HG02610 (cell line): ENCODE measurements around the gene AGAP1.

ENCODE experiments used
- ATAC-seq: cut with Tn5 transposase; IDR thresholded peaks from one replicate; pipeline ENCODE4 v1.9.1; 2021; ENCODE audit warnings: mild to moderate bottlenecking, moderate library complexity; ENCODE audit not compliant: unreplicated experiment

Gene AGAP1

DNA sequence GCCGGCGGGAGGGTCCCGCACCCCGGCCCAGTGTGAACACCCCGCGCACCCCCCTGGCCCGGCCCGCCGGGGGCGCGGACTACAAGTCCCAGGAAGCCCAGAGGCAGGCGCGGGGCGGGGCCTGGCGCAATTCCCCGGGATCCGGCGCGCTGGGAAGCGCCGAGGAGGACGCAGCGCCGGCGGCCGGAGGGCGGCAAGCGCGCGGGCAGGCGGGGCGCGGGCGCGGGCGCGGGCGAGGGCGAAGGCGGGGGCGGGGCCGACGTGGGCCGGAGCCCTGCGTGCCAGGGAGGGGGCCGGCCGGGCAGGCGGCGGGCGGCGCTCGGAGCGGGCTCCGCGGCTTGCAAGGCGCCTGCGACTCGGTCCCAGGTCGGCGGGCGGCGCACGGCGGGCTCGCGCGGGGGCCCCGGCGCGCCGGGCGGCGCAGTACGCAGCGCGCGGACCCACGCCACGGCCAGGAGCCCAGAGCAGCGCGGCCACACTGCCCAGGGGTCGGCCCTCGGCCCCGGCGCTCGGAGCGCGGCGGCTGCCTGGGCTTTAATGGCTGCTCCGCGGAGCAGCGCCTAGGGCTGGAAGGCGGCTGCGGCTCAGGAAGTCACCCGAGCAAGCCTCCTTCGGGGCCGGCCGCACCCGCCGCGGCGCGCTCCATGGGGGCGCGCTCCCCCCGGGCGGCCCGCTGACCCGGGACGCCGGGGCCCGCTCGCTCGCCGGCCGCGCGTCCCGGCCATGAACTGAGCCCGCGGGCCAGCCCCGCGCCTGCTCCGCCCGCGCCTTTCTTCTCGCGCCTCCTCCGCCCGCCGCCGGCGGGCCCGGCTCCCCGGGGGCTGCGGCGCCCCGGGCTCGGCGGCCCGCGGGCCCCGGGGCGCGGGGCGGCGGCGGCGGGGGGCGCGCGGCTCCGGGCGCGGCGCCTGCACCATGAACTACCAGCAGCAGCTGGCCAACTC is at the start of gene AGAP1:
Gene AGAP1, plus strand, starts transcription at position 269 of the 941 bp plus-strand sequence.
- no peak for ATAC-seq

GRCh38 chr2:235444101-235444597 is 49.7 kb upstream of the AGAP1 start:
- ATAC-seq = no peak

- ATAC-seq = no peak
Observed at GRCh38 chr2:235445116-235445515, 48.7 kb upstream of the AGAP1 start.

GRCh38 chr2:235446082-235446481 is 47.8 kb upstream of the AGAP1 start:
- no peak for ATAC-seq

GRCh38 chr2:235447210-235447609 is 46.6 kb upstream of the AGAP1 start:
- no peak for ATAC-seq

GRCh38 chr2:235449568-235449967 is 44.3 kb upstream of the AGAP1 start:
- no peak for ATAC-seq

- no peak for ATAC-seq
Observed at GRCh38 chr2:235453605-235454151, 40.2 kb upstream of the AGAP1 start.

DNA sequence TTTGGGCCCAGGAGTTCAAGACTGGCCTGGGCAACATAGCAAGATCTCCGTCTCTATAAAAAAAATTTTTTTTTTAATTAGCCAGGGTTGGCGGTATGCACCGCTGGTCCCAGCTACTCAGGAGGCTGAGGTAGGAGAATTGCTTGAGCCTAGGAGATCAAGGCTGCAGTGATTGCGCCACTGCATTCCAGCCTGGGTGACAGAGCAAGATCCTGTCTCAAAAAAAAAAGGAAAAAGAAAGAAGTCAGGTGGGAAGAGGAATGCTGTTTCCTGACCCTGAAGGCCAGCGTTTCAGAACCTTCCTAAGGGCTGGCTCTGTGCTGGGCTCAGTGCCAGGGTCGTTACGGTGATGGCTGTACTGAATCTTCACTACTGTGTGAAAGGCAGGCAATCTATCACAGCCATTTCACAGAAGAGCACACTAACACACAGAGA is 35.0 kb upstream of the AGAP1 start:
- no peak for ATAC-seq

DNA sequence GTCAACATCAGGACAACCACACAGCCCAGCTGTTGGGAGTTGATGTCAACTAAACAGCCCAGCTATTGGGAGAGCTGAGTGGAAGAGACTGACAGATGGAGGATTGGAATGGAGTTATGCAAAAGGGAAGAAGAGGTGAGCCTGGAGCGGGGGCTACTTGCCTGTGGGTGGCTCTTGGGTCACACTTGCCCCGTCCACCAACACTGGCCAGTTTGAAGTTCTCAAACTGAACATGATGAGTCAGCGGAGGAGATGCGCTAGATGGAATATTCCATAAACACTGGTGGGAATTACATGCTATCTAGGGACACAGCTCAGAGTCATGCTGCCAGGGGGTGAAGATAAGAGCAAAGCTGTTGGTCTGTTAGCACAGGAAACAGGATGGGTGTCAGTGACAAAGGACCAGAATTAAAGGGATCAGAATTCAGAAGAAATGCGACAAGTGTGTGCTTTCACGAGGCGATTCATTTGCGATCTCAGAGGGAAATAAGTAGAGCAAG is 33.2 kb upstream of the AGAP1 start:
- no peak for ATAC-seq

DNA sequence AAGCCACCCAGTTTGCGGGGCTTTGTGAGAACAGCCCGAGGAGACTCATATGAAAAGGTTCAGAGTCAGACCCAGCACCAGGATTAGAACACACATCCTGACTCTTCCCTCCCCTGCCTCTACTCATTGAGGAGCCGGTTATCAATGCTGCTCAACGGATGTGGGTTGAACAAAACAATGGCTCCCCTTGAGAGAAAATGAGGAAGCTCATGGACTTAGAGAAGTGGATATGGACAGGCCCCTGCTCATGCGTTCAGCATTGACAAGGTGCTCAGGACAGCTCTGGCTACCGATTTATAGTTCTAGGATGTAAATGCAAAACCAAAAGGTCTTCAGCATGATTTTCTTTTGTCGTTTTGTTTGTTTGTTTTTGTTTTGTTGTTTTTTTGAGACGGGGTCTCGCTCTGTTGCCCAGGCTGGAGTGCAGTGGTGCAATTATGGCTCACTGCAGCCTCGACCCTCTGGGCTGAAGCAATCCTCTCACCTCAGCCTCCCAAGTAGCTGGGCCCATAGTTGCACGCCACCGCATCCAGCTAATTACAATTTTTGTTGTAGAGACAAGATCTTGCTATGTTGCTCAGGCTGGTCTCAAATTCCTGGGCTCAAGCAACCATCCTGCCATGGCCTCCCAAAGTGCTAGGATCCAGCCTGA is 32.0 kb upstream of the AGAP1 start:
- ATAC-seq = no peak

DNA sequence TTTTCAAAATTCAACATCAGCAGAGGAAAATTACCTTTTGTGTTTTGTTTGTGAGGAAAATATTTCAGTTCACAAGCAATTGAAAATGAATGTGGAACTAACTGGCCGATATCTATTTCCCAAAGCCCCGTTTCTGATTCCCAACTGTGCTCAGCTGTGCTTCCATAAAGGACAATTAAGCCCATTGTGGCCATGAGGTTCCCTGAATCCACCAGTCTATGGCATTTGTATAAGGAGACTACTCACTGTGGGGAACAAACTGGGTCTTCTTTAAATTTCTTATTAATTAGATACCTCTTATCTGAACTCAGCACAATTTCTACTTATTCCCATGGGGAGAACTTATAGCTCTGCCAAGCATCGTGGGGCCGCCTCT is 31.4 kb upstream of the AGAP1 start:
- ATAC-seq = no peak

GRCh38 chr2:235463893-235464292 is 29.9 kb upstream of the AGAP1 start:
- ATAC-seq = no peak

- no peak for ATAC-seq
Observed at GRCh38 chr2:235467588-235467987, 26.3 kb upstream of the AGAP1 start.

GRCh38 chr2:235468978-235469655 is 24.7 kb upstream of the AGAP1 start:
- ATAC-seq = no peak

DNA sequence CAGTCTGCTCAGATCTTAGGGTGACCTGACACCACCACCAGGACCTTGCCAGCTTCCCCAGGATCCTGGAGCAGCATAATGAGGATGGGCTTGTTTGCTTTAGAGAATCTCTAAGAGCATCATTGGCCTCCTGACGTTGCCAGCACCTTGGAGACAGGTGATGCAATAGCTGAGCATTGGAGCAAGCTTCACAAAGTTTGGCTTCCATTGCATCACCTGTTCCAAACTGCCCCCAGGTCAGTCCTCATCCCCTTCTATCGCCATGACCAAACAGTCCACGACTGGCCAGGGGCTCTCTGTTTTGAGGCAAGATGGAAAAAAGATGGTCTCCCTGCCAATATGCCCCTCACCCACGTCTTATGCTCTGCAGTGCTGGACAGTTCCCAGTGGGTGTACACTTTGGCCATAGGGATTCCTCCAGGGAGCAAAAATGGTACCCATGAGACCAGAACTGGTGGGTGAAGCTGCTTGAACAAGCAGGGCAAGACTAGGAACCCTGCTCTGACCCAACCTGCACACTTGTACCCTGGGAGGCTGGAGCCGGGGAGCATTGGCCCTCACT is 22.6 kb upstream of the AGAP1 start:
- no peak for ATAC-seq

DNA sequence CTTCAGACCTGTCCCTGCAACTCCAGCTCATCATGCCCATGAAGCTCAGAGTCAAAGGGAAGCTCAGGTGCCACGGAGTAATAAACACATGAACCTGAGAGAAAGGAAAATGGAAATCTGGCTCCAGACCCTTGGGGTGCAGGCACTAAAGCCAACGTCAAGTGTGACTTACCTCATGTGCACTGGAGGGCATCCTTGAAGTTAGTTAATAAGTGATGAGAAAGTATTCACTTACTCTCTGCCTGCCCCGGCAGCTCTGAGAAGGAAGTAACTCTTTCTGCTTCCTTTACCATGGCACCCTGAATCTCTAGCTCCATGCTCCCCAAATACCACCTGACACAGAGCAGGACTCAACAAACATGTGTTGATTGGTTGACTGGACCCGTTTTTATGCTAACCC is 21.4 kb upstream of the AGAP1 start:
- no peak for ATAC-seq

- ATAC-seq = no peak
Observed at GRCh38 chr2:235478609-235479008, 15.2 kb upstream of the AGAP1 start.

DNA sequence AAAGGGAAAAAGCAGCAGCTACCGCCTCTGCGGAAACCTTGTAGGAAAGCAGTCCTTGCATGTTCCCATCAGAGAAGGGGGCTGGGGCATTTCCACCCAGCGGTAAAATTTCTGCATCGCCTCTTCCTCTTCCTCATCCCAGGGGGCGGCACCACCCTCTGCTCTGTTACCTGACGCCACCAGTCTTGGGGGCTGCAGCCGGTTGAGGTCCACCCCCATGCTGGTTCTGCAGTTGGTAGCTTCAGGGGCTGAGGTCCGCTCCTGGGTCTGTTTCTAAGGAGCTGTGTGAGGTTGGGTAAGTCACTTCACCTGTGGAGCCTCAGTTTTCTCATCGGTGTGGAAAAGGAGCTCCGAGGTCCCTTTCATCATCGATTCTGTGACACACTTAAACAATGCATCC is 14.2 kb upstream of the AGAP1 start:
- ATAC-seq = no peak

GRCh38 chr2:235480614-235481013 is 13.2 kb upstream of the AGAP1 start:
- no peak for ATAC-seq

DNA sequence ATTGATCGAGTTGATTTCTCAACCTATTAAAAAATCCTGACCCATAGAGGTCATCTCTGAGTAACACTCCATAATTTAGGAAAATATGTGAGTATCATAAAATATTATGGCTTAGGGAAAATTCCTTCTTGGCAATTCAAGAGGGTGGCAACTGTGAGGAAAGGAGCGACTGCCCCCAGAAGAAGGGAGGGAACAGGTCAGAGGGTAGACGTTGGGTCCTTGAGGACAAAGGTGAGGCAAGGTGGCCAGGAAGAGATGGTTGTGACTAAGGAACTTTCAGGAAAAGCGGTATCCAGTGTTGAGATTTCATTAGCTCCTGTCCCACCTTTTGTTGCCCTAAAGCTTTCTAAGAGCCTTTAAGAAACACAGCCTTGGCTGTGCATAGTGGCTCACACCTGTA is 10.5 kb upstream of the AGAP1 start:
- no peak for ATAC-seq

- ATAC-seq = no peak
Observed at GRCh38 chr2:235485362-235485761, 8.5 kb upstream of the AGAP1 start.
